Measurements from ENCODE around the gene KRTAP9-7. TPM values are rescaled to one million over a fixed set of nuclear protein-coding genes. Genes with fewer than 3 reads are reported as not detected.

Gene KRTAP9-7
- total RNA-seq, 2 experiments from 2014 or later = not detected

GRCh38 chr17:41296846-41297245 lies 21.3 kb downstream of the KRTAP9-7 start:
- Histone ChIP-seq H3K9me3 (ENCODE audit: control insufficient read depth in 1 of 2, insufficient read depth in 1 of 2, low read length in 2 of 2) (peaks cover 0 to 3% of the 10 kb centered on the region in 2 experiments), H3K36me3 (ENCODE audit: insufficient read depth, low read length) (no peaks in the 10 kb centered on the region), H3K4me1 (ENCODE audit: insufficient read depth, low read length) (no peaks in the 10 kb centered on the region), H3K27ac (ENCODE audit: low read depth in 1 of 2, low read length in 2 of 2) (no peak overlapping the region), H3K4me3 (ENCODE audit: low read length) (no peak overlapping the region), H3K27me3 (ENCODE audit: control insufficient read depth in 1 of 2, insufficient read depth in 2 of 2, low read length in 2 of 2) (no peaks in the 10 kb centered on the region)
- Mint-ChIP-seq H3K9me3 (peaks cover 4% of the 10 kb centered on the region), H3K27ac (no peak overlapping the region), H3K4me1 (ENCODE audit: low read depth) (peaks cover 9% of the 10 kb centered on the region), H3K4me3 (no peak overlapping the region), H3K36me3 (ENCODE audit: low read depth) (no peaks in the 10 kb centered on the region), H3K27me3 (peaks cover 4% of the 10 kb centered on the region)
- intact Hi-C loops (cut with DNase I, micrococcal nuclease) = no loop called here
- POLR2A ChIA-PET = no interaction called here
- DNase-seq (no peak), ATAC-seq (ENCODE audit: poor library complexity) (no peak)
- CTCF ChIA-PET = no interaction called here
- no peak for TF ChIP-seq CTCF (IDR thresholded peaks at IDR 0.05)

- H3K27ac Mint-ChIP-seq = no peak overlapping the region
- H3K36me3 ChIP-seq (ENCODE audit: insufficient read depth, low read length) = no peaks in the 10 kb centered on the region
- H3K27me3 Mint-ChIP-seq = peaks cover 4% of the 10 kb centered on the region
- no peak overlapping the region for H3K4me3 ChIP-seq (ENCODE audit: low read length)
- no peak for ATAC-seq (ENCODE audit: poor library complexity)
- no peaks in the 10 kb centered on the region for H3K27me3 ChIP-seq (ENCODE audit: control insufficient read depth in 1 of 2, insufficient read depth in 2 of 2, low read length in 2 of 2)
- intact Hi-C loops (cut with DNase I, micrococcal nuclease) = loop anchor here in 1 of 2 experiments (1.0 kb wide), 1 partner anchor 20 kb away; no protein-coding TSS in a partner anchor
- H3K9me3 ChIP-seq (ENCODE audit: control insufficient read depth in 1 of 2, insufficient read depth in 1 of 2, low read length in 2 of 2) = peaks cover 0 to 3% of the 10 kb centered on the region in 2 experiments
- no peak overlapping the region for H3K4me3 Mint-ChIP-seq
- ChIA-PET CTCF (no interaction called here), POLR2A (interaction anchor here (1.4 kb wide), 1 partner anchor 10 kb away, joined by 3 read pairs; no protein-coding TSS in a partner anchor)
- peaks cover 4% of the 10 kb centered on the region for H3K9me3 Mint-ChIP-seq
- peaks cover 13% of the 10 kb centered on the region for H3K4me1 Mint-ChIP-seq (ENCODE audit: low read depth)
- H3K27ac ChIP-seq (ENCODE audit: low read depth in 1 of 2, low read length in 2 of 2) = no peak overlapping the region
- no peak for DNase-seq
- no peaks in the 10 kb centered on the region for H3K36me3 Mint-ChIP-seq (ENCODE audit: low read depth)
- no peak for TF ChIP-seq CTCF (IDR thresholded peaks at IDR 0.05)
- no peaks in the 10 kb centered on the region for H3K4me1 ChIP-seq (ENCODE audit: insufficient read depth, low read length)
These were observed 23.1 kb downstream of the KRTAP9-7 start for GRCh38 chr17:41298458-41299135.

- ATAC-seq (ENCODE audit: poor library complexity) = no peak
- H3K36me3 ChIP-seq (ENCODE audit: insufficient read depth, low read length) = no peaks in the 10 kb centered on the region
- Mint-ChIP-seq H3K4me3 (no peak overlapping the region), H3K9me3 (peaks cover 3% of the 10 kb centered on the region), H3K36me3 (ENCODE audit: low read depth) (no peaks in the 10 kb centered on the region), H3K27me3 (no peaks in the 10 kb centered on the region), H3K27ac (no peak overlapping the region), H3K4me1 (ENCODE audit: low read depth) (peaks cover 24% of the 10 kb centered on the region)
- peaks cover 0 to 3% of the 10 kb centered on the region in 2 experiments for H3K9me3 ChIP-seq (ENCODE audit: control insufficient read depth in 1 of 2, insufficient read depth in 1 of 2, low read length in 2 of 2)
- no peaks in the 10 kb centered on the region for H3K27me3 ChIP-seq (ENCODE audit: control insufficient read depth in 1 of 2, insufficient read depth in 2 of 2, low read length in 2 of 2)
- intact Hi-C loops (cut with DNase I, micrococcal nuclease) = no loop called here
- ChIA-PET CTCF (interaction anchor here (0.8 to 0.9 kb wide), 2 partner anchors 21 to 42 kb away, joined by 3 to 4 read pairs; no protein-coding TSS in a partner anchor), POLR2A (no interaction called here)
- no peaks in the 10 kb centered on the region for H3K4me1 ChIP-seq (ENCODE audit: insufficient read depth, low read length)
- no peak for DNase-seq
- TF ChIP-seq CTCF (IDR thresholded peaks at IDR 0.05) = no peak
- no peak overlapping the region for H3K4me3 ChIP-seq (ENCODE audit: low read length)
- no peak overlapping the region for H3K27ac ChIP-seq (ENCODE audit: low read depth in 1 of 2, low read length in 2 of 2)
These were observed 25.8 kb downstream of the KRTAP9-7 start for GRCh38 chr17:41301204-41301790.
